HG03060 (cell line): ENCODE results near the gene CADM2.
"Not testable (repeated sequence)": the region's sequence is repeated elsewhere in the genome, so short reads cannot be mapped to it uniquely, and the experiment has no call there.

Experiments
- ATAC-seq: cut with Tn5 transposase; IDR thresholded peaks from one replicate; pipeline ENCODE4 v1.9.1; 2021; ENCODE audit warnings: low read depth, moderate number of reproducible peaks; ENCODE audit not compliant: unreplicated experiment

Gene CADM2

GRCh38 chr3:85433319-85433718 is 474.5 kb downstream of the CADM2 start:
- no peak for ATAC-seq

- no peak for ATAC-seq
Measured at GRCh38 chr3:85455561-85456200, 496.9 kb downstream of the CADM2 start.

GRCh38 chr3:85474241-85474640 is 515.5 kb downstream of the CADM2 start:
- no peak for ATAC-seq

GRCh38 chr3:85475346-85475745 is 516.6 kb downstream of the CADM2 start:
- no peak for ATAC-seq

- ATAC-seq = no peak
Measured at GRCh38 chr3:85476891-85477495, 518.2 kb downstream of the CADM2 start.

GRCh38 chr3:85481411-85482212 is 522.8 kb downstream of the CADM2 start:
- ATAC-seq = no peak

GRCh38 chr3:85482213-85482490 is 523.4 kb downstream of the CADM2 start:
- ATAC-seq = no peak

GRCh38 chr3:85483986-85484385 is 525.2 kb downstream of the CADM2 start:
- ATAC-seq = no peak

- no peak for ATAC-seq
Measured at GRCh38 chr3:85487375-85487774, 528.6 kb downstream of the CADM2 start.

- ATAC-seq = no peak
Measured at GRCh38 chr3:85495602-85496001, 536.8 kb downstream of the CADM2 start.

- ATAC-seq = no peak
Measured at GRCh38 chr3:85498177-85498576, 539.4 kb downstream of the CADM2 start.

- ATAC-seq = no peak
Measured at GRCh38 chr3:85502148-85502875, 543.5 kb downstream of the CADM2 start.

GRCh38 chr3:85504129-85504784 is 545.5 kb downstream of the CADM2 start:
- ATAC-seq = not testable (repeated sequence)

GRCh38 chr3:85504785-85505511 is 546.2 kb downstream of the CADM2 start:
- not testable (repeated sequence) for ATAC-seq

GRCh38 chr3:85507052-85507451 is 548.3 kb downstream of the CADM2 start:
- not testable (repeated sequence) for ATAC-seq

GRCh38 chr3:85508659-85509058 is 549.9 kb downstream of the CADM2 start:
- no peak for ATAC-seq

GRCh38 chr3:85516146-85516545 is 557.4 kb downstream of the CADM2 start:
- no peak for ATAC-seq

GRCh38 chr3:85524104-85524503 is 565.3 kb downstream of the CADM2 start:
- no peak for ATAC-seq

GRCh38 chr3:85525264-85525663 is 566.5 kb downstream of the CADM2 start:
- no peak for ATAC-seq

GRCh38 chr3:85533586-85533985 is 574.8 kb downstream of the CADM2 start:
- ATAC-seq = no peak
